ENCODE measurements around the gene NDUFS1.

NDUFS1 gene

DNA sequence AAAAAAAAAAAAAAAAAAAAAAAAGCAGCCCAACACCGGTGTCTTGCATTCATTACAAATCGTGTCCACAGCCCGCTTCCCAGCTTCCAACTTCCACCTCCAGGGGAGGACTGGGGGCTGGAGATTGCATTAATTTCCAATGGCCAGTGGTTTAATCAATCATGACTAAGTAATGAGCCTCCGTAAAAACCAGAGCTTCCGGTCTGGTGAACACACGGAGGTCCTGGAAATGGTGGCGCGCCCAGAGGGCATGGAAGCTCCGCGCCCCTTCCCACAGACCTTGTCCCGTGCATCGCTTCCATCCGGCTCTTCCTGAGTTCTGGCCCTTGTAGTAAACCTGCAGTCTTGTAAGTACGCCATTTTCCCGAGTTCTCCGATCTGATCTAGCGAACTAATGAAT lies 44.1 kb upstream of the NDUFS1 start:
- TF ChIP-seq, protein P1, sequence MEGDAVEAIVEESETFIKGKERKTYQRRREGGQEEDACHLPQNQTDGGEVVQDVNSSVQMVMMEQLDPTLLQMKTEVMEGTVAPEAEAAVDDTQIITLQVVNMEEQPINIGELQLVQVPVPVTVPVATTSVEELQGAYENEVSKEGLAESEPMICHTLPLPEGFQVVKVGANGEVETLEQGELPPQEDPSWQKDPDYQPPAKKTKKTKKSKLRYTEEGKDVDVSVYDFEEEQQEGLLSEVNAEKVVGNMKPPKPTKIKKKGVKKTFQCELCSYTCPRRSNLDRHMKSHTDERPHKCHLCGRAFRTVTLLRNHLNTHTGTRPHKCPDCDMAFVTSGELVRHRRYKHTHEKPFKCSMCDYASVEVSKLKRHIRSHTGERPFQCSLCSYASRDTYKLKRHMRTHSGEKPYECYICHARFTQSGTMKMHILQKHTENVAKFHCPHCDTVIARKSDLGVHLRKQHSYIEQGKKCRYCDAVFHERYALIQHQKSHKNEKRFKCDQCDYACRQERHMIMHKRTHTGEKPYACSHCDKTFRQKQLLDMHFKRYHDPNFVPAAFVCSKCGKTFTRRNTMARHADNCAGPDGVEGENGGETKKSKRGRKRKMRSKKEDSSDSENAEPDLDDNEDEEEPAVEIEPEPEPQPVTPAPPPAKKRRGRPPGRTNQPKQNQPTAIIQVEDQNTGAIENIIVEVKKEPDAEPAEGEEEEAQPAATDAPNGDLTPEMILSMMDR (IDR thresholded peaks at IDR 0.05; ENCODE audit: low read depth, low read length): no peak
- TF ChIP-seq EZH2phosphoT487 (IDR thresholded peaks at IDR 0.05; ENCODE audit: low read depth): no peak
- Histone ChIP-seq H3K9me3 (ENCODE audit: insufficient read depth, low read length) (no peaks in the 10 kb centered on the region), H4K20me1 (ENCODE audit: insufficient read depth, low read length) (no peaks in the 10 kb centered on the region), H3K36me3 (replicated peaks; ENCODE audit: low read depth, low read length) (no peaks in the 10 kb centered on the region), H3K4me1 (ENCODE audit: low read length) (no peaks in the 10 kb centered on the region), H3K79me2 (ENCODE audit: low read length) (no peaks in the 10 kb centered on the region), H3K27ac (ENCODE audit: low read length) (no peak overlapping the region), H3K4me2 (ENCODE audit: low read length) (no peak overlapping the region), H3K9ac (ENCODE audit: low read length) (no peak overlapping the region), H3K4me3 (ENCODE audit: low read length) (no peak overlapping the region), H3K27me3 (ENCODE audit: low read depth, low read length) (no peaks in the 10 kb centered on the region), H2AFZ (ENCODE audit: low read depth, low read length) (no peak overlapping the region)

DNA sequence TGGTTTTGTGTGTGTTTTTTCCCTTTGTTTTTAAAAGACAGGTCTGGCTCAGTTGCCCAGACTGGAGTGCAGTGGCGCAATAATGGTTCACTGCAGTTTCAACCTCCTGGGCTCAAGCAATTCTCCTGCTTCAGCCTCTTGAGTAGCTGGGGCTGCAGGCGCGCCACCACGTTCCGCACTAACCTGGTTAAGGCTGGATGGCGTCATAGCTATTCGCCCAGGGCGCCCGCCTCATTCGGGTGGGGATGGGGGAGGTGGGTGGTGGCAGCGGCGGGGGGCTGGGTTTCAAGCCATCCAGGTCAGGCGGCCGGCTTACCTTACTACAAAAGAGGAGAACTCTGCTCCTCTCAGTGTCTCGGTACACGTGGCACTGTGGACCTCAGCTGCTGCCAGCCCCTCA lies 43.2 kb upstream of the NDUFS1 start:
- Histone ChIP-seq H3K4me3 (ENCODE audit: low read length) (no peak overlapping the region), H3K9me3 (ENCODE audit: insufficient read depth, low read length) (no peaks in the 10 kb centered on the region), H3K27me3 (ENCODE audit: low read depth, low read length) (no peaks in the 10 kb centered on the region), H3K4me1 (ENCODE audit: low read length) (no peaks in the 10 kb centered on the region), H3K4me2 (ENCODE audit: low read length) (no peak overlapping the region), H4K20me1 (ENCODE audit: insufficient read depth, low read length) (no peaks in the 10 kb centered on the region), H3K9ac (ENCODE audit: low read length) (no peak overlapping the region), H3K79me2 (ENCODE audit: low read length) (no peaks in the 10 kb centered on the region), H3K27ac (ENCODE audit: low read length) (no peak overlapping the region), H3K36me3 (replicated peaks; ENCODE audit: low read depth, low read length) (no peaks in the 10 kb centered on the region), H2AFZ (ENCODE audit: low read depth, low read length) (no peak overlapping the region)
- no peak for TF ChIP-seq EZH2phosphoT487 (IDR thresholded peaks at IDR 0.05; ENCODE audit: low read depth)
- TF ChIP-seq, protein P1 (IDR thresholded peaks at IDR 0.05; ENCODE audit: low read depth, low read length): no peak

DNA sequence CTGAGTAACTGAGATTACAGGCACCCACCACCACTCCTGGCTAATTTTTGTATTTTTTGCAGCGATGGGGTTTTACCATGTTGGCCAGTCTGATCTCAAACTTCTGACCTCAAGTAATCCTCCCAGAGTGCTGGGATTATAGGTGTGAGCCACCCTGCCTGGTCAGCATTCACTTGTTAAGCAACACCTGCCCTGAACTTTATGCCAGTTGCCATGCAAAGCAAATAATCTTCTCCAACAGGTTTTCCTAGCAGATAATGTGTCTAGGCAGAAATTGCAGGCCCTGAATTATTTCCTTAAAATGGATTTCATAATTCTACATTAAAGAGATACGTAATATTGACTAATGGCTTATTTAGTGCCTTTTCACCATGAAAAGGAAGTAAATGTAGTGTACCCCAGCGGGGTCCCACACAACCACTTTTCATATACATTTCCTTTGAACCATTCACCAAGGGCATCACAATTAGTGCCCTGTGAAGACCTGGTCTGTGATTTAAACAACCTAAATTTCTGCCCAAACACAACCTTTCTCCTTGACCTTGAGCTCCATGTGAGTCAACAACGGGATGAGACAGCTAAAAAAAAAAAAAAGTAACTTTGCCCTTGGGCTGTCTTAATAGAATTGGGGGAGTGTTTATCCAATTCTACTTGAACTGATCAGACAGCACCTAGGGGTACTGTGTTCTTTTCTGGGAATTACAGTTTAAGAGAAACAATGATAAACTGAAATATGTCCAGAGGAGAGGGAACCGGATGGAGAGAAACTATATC lies 42.0 kb upstream of the NDUFS1 start:
- H3K9ac ChIP-seq (ENCODE audit: low read length): no peak overlapping the region
- no peak for TF ChIP-seq EZH2phosphoT487 (IDR thresholded peaks at IDR 0.05; ENCODE audit: low read depth)
- TF ChIP-seq, protein P1 (IDR thresholded peaks at IDR 0.05; ENCODE audit: low read depth, low read length): no peak
- H3K79me2 ChIP-seq (ENCODE audit: low read length): no peaks in the 10 kb centered on the region
- H4K20me1 ChIP-seq (ENCODE audit: insufficient read depth, low read length): no peaks in the 10 kb centered on the region
- H2AFZ ChIP-seq (ENCODE audit: low read depth, low read length): no peak overlapping the region
- no peaks in the 10 kb centered on the region for H3K9me3 ChIP-seq (ENCODE audit: insufficient read depth, low read length)
- H3K27ac ChIP-seq (ENCODE audit: low read length): no peak overlapping the region
- H3K4me3 ChIP-seq (ENCODE audit: low read length): no peak overlapping the region
- no peaks in the 10 kb centered on the region for H3K27me3 ChIP-seq (ENCODE audit: low read depth, low read length)
- H3K36me3 ChIP-seq (replicated peaks; ENCODE audit: low read depth, low read length): no peaks in the 10 kb centered on the region
- no peak overlapping the region for H3K4me2 ChIP-seq (ENCODE audit: low read length)
- no peaks in the 10 kb centered on the region for H3K4me1 ChIP-seq (ENCODE audit: low read length)

DNA sequence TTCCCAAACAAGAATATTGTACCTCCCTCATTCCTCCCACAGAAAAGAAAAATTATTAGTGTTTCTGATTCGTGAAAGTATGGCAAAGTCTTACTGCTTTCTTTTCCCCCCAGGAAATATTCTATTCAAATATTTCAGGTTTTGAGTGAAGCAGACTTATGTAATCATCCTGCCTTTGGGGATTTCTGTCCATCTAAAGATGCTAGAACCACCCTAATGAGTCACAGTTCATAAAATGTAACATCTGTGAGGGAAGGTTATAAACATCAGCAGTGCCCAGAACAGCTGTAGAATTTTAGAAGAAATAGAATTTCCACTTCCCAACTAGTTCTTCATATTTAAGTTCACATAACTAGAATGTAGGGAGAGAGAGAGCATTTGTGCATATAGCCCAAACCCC lies 39.4 kb upstream of the NDUFS1 start:
- H3K4me1 ChIP-seq (ENCODE audit: low read length): no peaks in the 10 kb centered on the region
- no peaks in the 10 kb centered on the region for H4K20me1 ChIP-seq (ENCODE audit: insufficient read depth, low read length)
- no peak for TF ChIP-seq EZH2phosphoT487 (IDR thresholded peaks at IDR 0.05; ENCODE audit: low read depth)
- TF ChIP-seq, protein P1 (IDR thresholded peaks at IDR 0.05; ENCODE audit: low read depth, low read length): no peak
- no peaks in the 10 kb centered on the region for H3K9me3 ChIP-seq (ENCODE audit: insufficient read depth, low read length)
- H2AFZ ChIP-seq (ENCODE audit: low read depth, low read length): no peak overlapping the region
- no peaks in the 10 kb centered on the region for H3K27me3 ChIP-seq (ENCODE audit: low read depth, low read length)
- H3K27ac ChIP-seq (ENCODE audit: low read length): no peak overlapping the region
- no peak overlapping the region for H3K4me2 ChIP-seq (ENCODE audit: low read length)
- H3K4me3 ChIP-seq (ENCODE audit: low read length): no peak overlapping the region
- no peaks in the 10 kb centered on the region for H3K36me3 ChIP-seq (replicated peaks; ENCODE audit: low read depth, low read length)
- no peak overlapping the region for H3K9ac ChIP-seq (ENCODE audit: low read length)
- H3K79me2 ChIP-seq (ENCODE audit: low read length): no peaks in the 10 kb centered on the region
